GM18858 (cell line): ENCODE results near the gene DOK4.

Source experiments
- ATAC-seq: cut with Tn5 transposase; IDR thresholded peaks from one replicate; pipeline ENCODE4 v1.9.1; 2021; ENCODE audit not compliant: unreplicated experiment

DOK4 gene

GRCh38 chr16:57485916-57486857, at the start of gene DOK4:
Gene DOK4 (minus strand): TSS chr16:57486493. CDS start chr16:57479507, 6,986 bp downstream.
- peak; percentile 69 for ATAC-seq

GRCh38 chr16:57535680-57536305, 49.5 kb upstream of the DOK4 start:
- ATAC-seq, result no peak

- ATAC-seq, result no peak
These were observed 48.8 kb upstream of the DOK4 start for GRCh38 chr16:57534881-57535658.

- ATAC-seq, result no peak
These were observed 48.1 kb upstream of the DOK4 start for GRCh38 chr16:57534337-57534880.

- no peak for ATAC-seq
These were observed 47.4 kb upstream of the DOK4 start for GRCh38 chr16:57533431-57534336.

GRCh38 chr16:57532266-57532625, 46.0 kb upstream of the DOK4 start:
- ATAC-seq, result no peak

GRCh38 chr16:57531635-57532265, 45.5 kb upstream of the DOK4 start:
- ATAC-seq, result no peak

GRCh38 chr16:57531253-57531575, 44.9 kb upstream of the DOK4 start:
- ATAC-seq, result no peak

- ATAC-seq, result no peak
These were observed 44.4 kb upstream of the DOK4 start for GRCh38 chr16:57530522-57531252.

- peak; percentile 69 for ATAC-seq
These were observed 43.8 kb upstream of the DOK4 start for GRCh38 chr16:57530104-57530521.

GRCh38 chr16:57529391-57530103, 43.3 kb upstream of the DOK4 start:
- no peak for ATAC-seq

- ATAC-seq, result no peak
These were observed 42.5 kb upstream of the DOK4 start for GRCh38 chr16:57528499-57529390.

GRCh38 chr16:57527610-57528360, 41.5 kb upstream of the DOK4 start:
- no peak for ATAC-seq

- no peak for ATAC-seq
These were observed 40.7 kb upstream of the DOK4 start for GRCh38 chr16:57527027-57527426.

GRCh38 chr16:57526498-57526897, 40.2 kb upstream of the DOK4 start:
- ATAC-seq, result no peak

- ATAC-seq, result no peak
These were observed 39.5 kb upstream of the DOK4 start for GRCh38 chr16:57525761-57526160.

- ATAC-seq, result no peak
These were observed 36.7 kb upstream of the DOK4 start for GRCh38 chr16:57522960-57523359.
